ENCODE measurements around the gene MYO1E. TPM values are rescaled to one million over a fixed set of nuclear protein-coding genes. Genes with fewer than 3 reads are reported as not detected.
A peak's percentile ranks its signal among the peaks of the same experiment; 100 is the strongest.
"Not testable (repeated sequence)": the region's sequence is repeated elsewhere in the genome, so short reads cannot be mapped to it uniquely, and the experiment has no call there.

The MYO1E gene
- total RNA-seq, 1 donor from 2014 or later = 84.6 TPM

DNA sequence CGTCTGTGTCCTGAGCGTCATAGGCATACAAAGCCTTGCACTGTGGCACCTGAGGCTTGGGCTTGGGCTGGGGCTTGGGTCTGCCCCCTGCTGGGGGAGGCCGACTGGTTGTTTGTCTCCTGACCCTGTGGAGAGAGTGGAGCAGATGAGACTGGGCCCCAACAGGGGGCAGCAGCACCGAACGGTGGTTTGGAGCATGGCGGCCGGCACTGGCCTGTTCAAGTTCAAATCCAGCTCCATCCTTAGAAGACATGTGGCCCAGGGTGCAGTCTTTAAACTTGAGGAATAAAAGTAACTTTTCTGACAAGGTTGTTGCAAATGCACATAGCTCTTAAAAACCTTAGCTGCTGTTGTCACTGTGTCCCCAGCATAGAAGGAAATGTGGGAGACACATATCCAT, 234.4 kb downstream of the MYO1E start:
- Mint-ChIP-seq H3K4me1 (ENCODE audit: unreplicated experiment) (no peaks in the 10 kb centered on the region), H3K36me3 (ENCODE audit: unreplicated experiment) (peaks cover 44% of the 10 kb centered on the region), H3K9me3 (ENCODE audit: unreplicated experiment) (no peaks in the 10 kb centered on the region), H3K4me3 (ENCODE audit: unreplicated experiment) (no peak overlapping the region), H3K27me3 (ENCODE audit: unreplicated experiment) (no peaks in the 10 kb centered on the region), H3K27ac (ENCODE audit: unreplicated experiment) (no peak overlapping the region)
- DNase-seq (ENCODE audit: extremely low spot score, unreplicated experiment) = no peak
- peak; percentile 43 for TF ChIP-seq CTCF (IDR thresholded peaks at IDR 0.05)

DNA sequence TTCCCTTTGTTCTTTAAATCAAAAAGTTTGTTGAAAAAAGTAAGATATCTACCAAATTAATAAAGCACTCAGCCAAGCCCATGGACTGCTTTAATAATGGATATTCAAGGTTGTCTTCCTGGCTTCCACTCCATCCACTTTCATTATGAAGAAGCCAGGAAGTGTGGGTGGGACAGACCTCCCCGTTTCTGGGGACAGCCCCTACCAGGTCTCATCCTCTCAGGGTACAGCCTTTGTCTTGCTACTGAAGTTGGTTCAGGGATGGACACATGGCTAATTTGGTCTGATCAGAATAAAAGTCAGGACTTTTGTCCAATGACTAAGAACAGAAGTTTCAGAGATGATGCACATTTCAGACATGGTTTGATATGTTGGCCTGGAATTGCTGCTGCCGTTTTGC, 235.1 kb downstream of the MYO1E start:
- DNase-seq (ENCODE audit: extremely low spot score, unreplicated experiment) = no peak
- TF ChIP-seq CTCF (IDR thresholded peaks at IDR 0.05) = no peak
- peaks cover 45% of the 10 kb centered on the region for H3K36me3 Mint-ChIP-seq (ENCODE audit: unreplicated experiment)
- no peak overlapping the region for H3K4me3 Mint-ChIP-seq (ENCODE audit: unreplicated experiment)
- H3K4me1 Mint-ChIP-seq (ENCODE audit: unreplicated experiment) = no peaks in the 10 kb centered on the region
- H3K27ac Mint-ChIP-seq (ENCODE audit: unreplicated experiment) = no peak overlapping the region
- H3K27me3 Mint-ChIP-seq (ENCODE audit: unreplicated experiment) = no peaks in the 10 kb centered on the region
- no peaks in the 10 kb centered on the region for H3K9me3 Mint-ChIP-seq (ENCODE audit: unreplicated experiment)

DNA sequence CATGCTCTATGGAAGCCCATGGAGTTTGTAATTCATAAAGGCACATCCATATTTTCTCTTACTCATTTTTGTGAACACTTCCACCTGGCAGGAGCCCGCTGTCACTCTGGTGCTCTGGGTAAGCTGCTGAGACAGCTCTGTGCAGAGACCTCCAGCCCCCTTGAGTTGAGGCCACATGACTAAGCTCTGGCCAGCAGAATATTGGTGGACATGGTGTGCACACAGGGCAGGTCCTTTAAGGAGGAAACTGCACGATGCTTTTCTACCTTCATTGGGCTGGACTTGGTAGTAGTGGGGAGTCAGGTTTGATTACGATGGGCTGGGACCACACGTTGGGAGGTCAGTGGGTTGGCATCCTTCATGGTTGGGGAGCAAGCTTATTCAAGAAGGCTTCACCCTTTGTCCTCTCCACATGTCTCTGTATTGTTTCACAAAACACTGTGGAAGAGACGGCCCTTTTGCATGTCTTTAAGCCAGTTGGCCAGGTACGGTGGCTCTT, 238.7 kb downstream of the MYO1E start:
- Mint-ChIP-seq H3K27me3 (ENCODE audit: unreplicated experiment) (no peaks in the 10 kb centered on the region), H3K4me1 (ENCODE audit: unreplicated experiment) (no peaks in the 10 kb centered on the region), H3K27ac (ENCODE audit: unreplicated experiment) (no peak overlapping the region), H3K4me3 (ENCODE audit: unreplicated experiment) (no peak overlapping the region), H3K36me3 (ENCODE audit: unreplicated experiment) (peaks cover 61% of the 10 kb centered on the region), H3K9me3 (ENCODE audit: unreplicated experiment) (peaks cover 11% of the 10 kb centered on the region)
- DNase-seq (ENCODE audit: extremely low spot score, unreplicated experiment) = no peak
- no peak for TF ChIP-seq CTCF (IDR thresholded peaks at IDR 0.05)

- no peaks in the 10 kb centered on the region for H3K27me3 Mint-ChIP-seq (ENCODE audit: unreplicated experiment)
- no peak for TF ChIP-seq CTCF (IDR thresholded peaks at IDR 0.05)
- no peak overlapping the region for H3K4me3 Mint-ChIP-seq (ENCODE audit: unreplicated experiment)
- no peak overlapping the region for H3K27ac Mint-ChIP-seq (ENCODE audit: unreplicated experiment)
- H3K4me1 Mint-ChIP-seq (ENCODE audit: unreplicated experiment) = no peaks in the 10 kb centered on the region
- no peak for DNase-seq (ENCODE audit: extremely low spot score, unreplicated experiment)
- H3K9me3 Mint-ChIP-seq (ENCODE audit: unreplicated experiment) = peaks cover 25% of the 10 kb centered on the region
- peaks cover 69% of the 10 kb centered on the region for H3K36me3 Mint-ChIP-seq (ENCODE audit: unreplicated experiment)
Observed at GRCh38 chr15:59131969-59132562, 240.6 kb downstream of the MYO1E start.

GRCh38 chr15:59131456-59131855, 241.2 kb downstream of the MYO1E start:
- no peak for TF ChIP-seq CTCF (IDR thresholded peaks at IDR 0.05)

GRCh38 chr15:59127255-59127654, 245.4 kb downstream of the MYO1E start:
- not testable (repeated sequence) for H3K27ac Mint-ChIP-seq (ENCODE audit: unreplicated experiment); H3K4me3 Mint-ChIP-seq (ENCODE audit: unreplicated experiment); H3K27me3 Mint-ChIP-seq (ENCODE audit: unreplicated experiment); H3K4me1 Mint-ChIP-seq (ENCODE audit: unreplicated experiment); DNase-seq (ENCODE audit: extremely low spot score, unreplicated experiment)
- Mint-ChIP-seq H3K36me3 (ENCODE audit: unreplicated experiment) (peaks cover 56% of the 10 kb centered on the region), H3K9me3 (ENCODE audit: unreplicated experiment) (peaks cover 29% of the 10 kb centered on the region)

More at GRCh38 chr15:59131456-59131855, 241.2 kb downstream of the MYO1E start:
- Mint-ChIP-seq H3K4me1 (ENCODE audit: unreplicated experiment) (no peaks in the 10 kb centered on the region), H3K27me3 (ENCODE audit: unreplicated experiment) (no peaks in the 10 kb centered on the region), H3K4me3 (ENCODE audit: unreplicated experiment) (no peak overlapping the region), H3K36me3 (ENCODE audit: unreplicated experiment) (peaks cover 67% of the 10 kb centered on the region), H3K27ac (ENCODE audit: unreplicated experiment) (no peak overlapping the region), H3K9me3 (ENCODE audit: unreplicated experiment) (peaks cover 29% of the 10 kb centered on the region)
- DNase-seq (ENCODE audit: extremely low spot score, unreplicated experiment) = peak; percentile 60

DNA sequence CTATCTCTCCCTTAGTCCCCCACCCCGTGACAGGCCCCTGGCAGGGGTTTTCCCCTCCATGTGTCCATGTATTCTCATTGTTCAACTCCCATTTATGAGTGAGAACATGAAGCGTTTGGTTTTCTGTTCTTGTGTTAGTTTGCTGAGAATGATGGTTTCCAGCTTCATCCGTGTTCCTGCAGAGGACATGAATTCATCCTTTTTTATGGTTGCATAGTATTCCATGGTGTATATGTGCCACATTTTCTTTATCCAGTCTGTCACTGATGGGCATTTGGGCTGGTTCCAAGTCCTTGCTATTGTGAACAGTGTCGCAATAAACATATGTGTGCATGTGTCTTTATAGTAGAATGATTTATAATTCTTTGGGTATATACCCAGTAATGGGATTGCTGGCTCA, 247.0 kb downstream of the MYO1E start:
- peaks cover 29% of the 10 kb centered on the region for H3K9me3 Mint-ChIP-seq (ENCODE audit: unreplicated experiment)
- not testable (repeated sequence) for H3K4me1 Mint-ChIP-seq (ENCODE audit: unreplicated experiment); H3K27ac Mint-ChIP-seq (ENCODE audit: unreplicated experiment); H3K27me3 Mint-ChIP-seq (ENCODE audit: unreplicated experiment); DNase-seq (ENCODE audit: extremely low spot score, unreplicated experiment); H3K4me3 Mint-ChIP-seq (ENCODE audit: unreplicated experiment)
- H3K36me3 Mint-ChIP-seq (ENCODE audit: unreplicated experiment) = peaks cover 48% of the 10 kb centered on the region
